ENCODE results near the gene GALNT18. TPM values are rescaled to one million over a fixed set of nuclear protein-coding genes. Genes with fewer than 3 reads are reported as not detected.

The GALNT18 gene
- total and polyA plus RNA-seq, 4 donors = 17.7 to 109 (median 63.7) TPM

DNA sequence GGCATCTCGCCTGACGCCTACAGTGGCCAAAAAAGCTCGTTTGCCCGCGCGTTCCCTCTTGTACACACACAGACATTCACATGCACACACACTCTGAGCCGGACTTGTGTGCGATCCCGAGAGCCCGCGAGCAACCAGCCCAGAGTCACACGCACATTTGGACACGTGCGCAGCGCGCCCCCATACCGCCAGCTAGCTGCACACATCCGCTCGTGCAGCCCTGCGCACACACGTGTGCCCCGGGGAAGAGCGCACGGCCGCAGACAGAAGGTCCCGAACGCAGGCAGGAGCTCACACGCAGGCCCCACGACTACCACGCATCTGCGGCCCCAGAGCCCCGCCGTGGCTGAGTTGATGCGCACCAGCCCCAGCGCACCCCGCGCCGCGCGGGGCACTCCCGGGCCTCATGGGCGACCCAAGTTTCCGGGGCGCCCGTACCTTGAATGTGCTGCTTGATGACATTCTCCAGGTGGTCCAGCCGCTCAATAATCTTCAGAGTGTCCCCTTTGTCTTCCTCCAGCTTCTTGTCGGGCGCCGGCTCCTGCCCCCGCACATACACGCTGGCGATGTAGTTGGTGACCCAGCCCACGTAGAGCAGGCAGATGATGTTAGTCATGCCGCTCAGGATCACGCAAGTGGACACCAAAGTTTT lies 758 bp downstream of the GALNT18 start:
- Histone ChIP-seq H3K27me3 (ENCODE audit: control insufficient read depth in 3 of 3, insufficient read depth in 3 of 3, low read length in 2 of 3) (peaks cover 0 to 10% (median 0%) of the 10 kb centered on the region in 3 donors), H3K27ac (ENCODE audit: low read depth in 1 of 2, low read length in 1 of 2) (peak overlapping the region; percentile 71 to 85), H3K36me3 (ENCODE audit: control insufficient read depth in 4 of 4, insufficient read depth in 4 of 4, low read length in 4 of 4) (no peaks in the 10 kb centered on the region), H3K9ac (ENCODE audit: insufficient read depth in 1 of 2, low read length in 2 of 2) (no peak overlapping the region), H3K4me3 (peak overlapping the region; percentile 80), H3K9me3 (ENCODE audit: control insufficient read depth in 4 of 4, insufficient read depth in 3 of 4, low read length in 3 of 4) (no peaks in the 10 kb centered on the region), H3K4me1 (ENCODE audit: control insufficient read depth in 5 of 5, insufficient read depth in 5 of 5, low read length in 5 of 5) (peaks cover 0 to 23% (median 0%) of the 10 kb centered on the region in 5 donors)
- ATAC-seq (ENCODE audit: insufficient read depth, low FRiP score) (no peak), DNase-seq (peak; percentile 59 to 79 (median 59))
- 1% methylated on average over 55 of the region's 55 CpGs for WGBS, 2 donors
- TF ChIP-seq, protein P1, sequence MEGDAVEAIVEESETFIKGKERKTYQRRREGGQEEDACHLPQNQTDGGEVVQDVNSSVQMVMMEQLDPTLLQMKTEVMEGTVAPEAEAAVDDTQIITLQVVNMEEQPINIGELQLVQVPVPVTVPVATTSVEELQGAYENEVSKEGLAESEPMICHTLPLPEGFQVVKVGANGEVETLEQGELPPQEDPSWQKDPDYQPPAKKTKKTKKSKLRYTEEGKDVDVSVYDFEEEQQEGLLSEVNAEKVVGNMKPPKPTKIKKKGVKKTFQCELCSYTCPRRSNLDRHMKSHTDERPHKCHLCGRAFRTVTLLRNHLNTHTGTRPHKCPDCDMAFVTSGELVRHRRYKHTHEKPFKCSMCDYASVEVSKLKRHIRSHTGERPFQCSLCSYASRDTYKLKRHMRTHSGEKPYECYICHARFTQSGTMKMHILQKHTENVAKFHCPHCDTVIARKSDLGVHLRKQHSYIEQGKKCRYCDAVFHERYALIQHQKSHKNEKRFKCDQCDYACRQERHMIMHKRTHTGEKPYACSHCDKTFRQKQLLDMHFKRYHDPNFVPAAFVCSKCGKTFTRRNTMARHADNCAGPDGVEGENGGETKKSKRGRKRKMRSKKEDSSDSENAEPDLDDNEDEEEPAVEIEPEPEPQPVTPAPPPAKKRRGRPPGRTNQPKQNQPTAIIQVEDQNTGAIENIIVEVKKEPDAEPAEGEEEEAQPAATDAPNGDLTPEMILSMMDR (IDR thresholded peaks at IDR 0.05; ENCODE audit: control extremely low read depth, extremely low read depth) = no peak

DNA sequence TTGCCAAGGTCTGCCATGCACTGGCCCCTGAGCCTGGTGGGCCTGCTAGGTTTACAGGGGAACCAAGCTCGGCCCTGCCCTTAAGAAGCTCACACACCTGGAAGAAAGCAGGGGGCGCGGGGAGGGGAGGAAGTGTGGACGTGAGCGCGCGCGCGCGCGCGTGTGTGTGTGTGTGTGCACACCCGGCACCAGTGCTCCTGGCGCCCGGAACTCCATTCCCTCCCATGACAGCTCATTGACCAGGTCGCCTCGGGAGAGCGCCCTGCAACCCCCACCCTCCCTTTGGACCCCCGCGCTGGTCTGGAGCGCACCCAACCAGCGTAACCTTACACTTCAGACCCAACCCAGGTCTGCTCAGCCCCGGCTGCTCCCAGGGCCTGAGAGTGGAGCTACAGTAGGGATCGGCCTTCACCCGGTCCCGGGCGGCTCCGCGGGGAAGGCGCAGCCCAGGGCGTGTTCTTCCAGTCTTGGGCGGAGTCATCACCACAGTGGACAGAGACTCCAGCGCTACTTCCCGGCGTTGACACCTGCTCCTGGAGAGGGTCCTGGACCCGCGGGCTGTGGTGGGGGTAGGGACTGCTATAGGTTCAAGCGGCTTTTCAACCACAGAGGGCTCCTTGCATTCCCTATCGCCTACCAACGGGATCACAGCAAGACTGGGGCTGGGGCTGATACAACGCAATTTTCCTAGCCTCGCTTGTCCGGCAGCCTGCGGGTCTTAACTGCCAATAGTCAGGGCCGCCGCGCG lies 1.5 kb downstream of the GALNT18 start:
- Histone ChIP-seq H3K9me3 (ENCODE audit: control insufficient read depth in 4 of 4, insufficient read depth in 3 of 4, low read length in 3 of 4) (no peaks in the 10 kb centered on the region), H3K4me3 (peak overlapping the region; percentile 80), H3K27me3 (ENCODE audit: control insufficient read depth in 3 of 3, insufficient read depth in 3 of 3, low read length in 2 of 3) (peaks cover 0 to 10% (median 0%) of the 10 kb centered on the region in 3 donors), H3K27ac (ENCODE audit: low read depth in 1 of 2, low read length in 1 of 2) (peak overlapping the region; percentile 71 to 85), H3K9ac (ENCODE audit: insufficient read depth in 1 of 2, low read length in 2 of 2) (peak overlapping the region in 1 of 2 donors; percentile 13), H3K36me3 (ENCODE audit: control insufficient read depth in 4 of 4, insufficient read depth in 4 of 4, low read length in 4 of 4) (no peaks in the 10 kb centered on the region), H3K4me1 (ENCODE audit: control insufficient read depth in 5 of 5, insufficient read depth in 5 of 5, low read length in 5 of 5) (peaks cover 0 to 23% (median 0%) of the 10 kb centered on the region in 5 donors)
- 8 to 11% methylated on average over 44 to 48 of the region's 48 CpGs for WGBS, 2 donors
- DNase-seq = peak; percentile 42 to 52 (median 51)
- TF ChIP-seq, protein P1 (IDR thresholded peaks at IDR 0.05; ENCODE audit: control extremely low read depth, extremely low read depth) = no peak
- ATAC-seq (ENCODE audit: insufficient read depth, low FRiP score) = peak; percentile 49

DNA sequence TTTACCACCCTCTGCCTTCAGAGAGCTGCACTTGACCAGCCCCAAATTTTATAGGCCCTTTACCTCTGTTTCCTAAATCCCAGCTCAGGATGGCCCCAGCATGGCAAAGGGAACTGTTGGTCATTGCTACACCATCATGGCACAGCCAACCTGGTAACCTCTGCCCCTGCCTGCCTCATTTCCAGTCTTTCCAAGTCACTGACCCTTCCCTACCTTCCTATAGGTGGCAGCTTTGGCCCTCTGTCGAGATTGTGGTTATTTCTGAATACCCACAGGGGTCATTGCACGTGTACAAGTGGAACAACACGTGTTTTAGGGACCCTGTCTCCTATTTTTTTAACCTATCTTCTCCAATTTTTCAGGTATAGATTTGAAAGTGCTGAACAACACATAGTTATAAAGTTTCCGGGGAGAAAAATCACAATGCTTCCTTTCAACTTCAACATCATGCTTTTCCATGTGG lies 2.8 kb downstream of the GALNT18 start:
- peaks cover 0 to 23% (median 5%) of the 10 kb centered on the region in 5 donors for H3K4me1 ChIP-seq (ENCODE audit: control insufficient read depth in 5 of 5, insufficient read depth in 5 of 5, low read length in 5 of 5)
- 32 to 49% methylated on average over 4 of the region's 4 CpGs for WGBS, 2 donors
- ATAC-seq (ENCODE audit: insufficient read depth, low FRiP score) (no peak), DNase-seq (no peak)
- TF ChIP-seq, protein P1 (IDR thresholded peaks at IDR 0.05; ENCODE audit: control extremely low read depth, extremely low read depth) = no peak
- H3K9me3 ChIP-seq (ENCODE audit: control insufficient read depth in 4 of 4, insufficient read depth in 3 of 4, low read length in 3 of 4) = no peaks in the 10 kb centered on the region
- H3K27ac ChIP-seq (ENCODE audit: low read depth in 1 of 2, low read length in 1 of 2) = peak overlapping the region in 1 of 2 donors; percentile 59
- H3K36me3 ChIP-seq (ENCODE audit: control insufficient read depth in 4 of 4, insufficient read depth in 4 of 4, low read length in 4 of 4) = no peaks in the 10 kb centered on the region
- no peak overlapping the region for H3K9ac ChIP-seq (ENCODE audit: insufficient read depth in 1 of 2, low read length in 2 of 2)
- H3K4me3 ChIP-seq = peak overlapping the region; percentile 80
- peaks cover 0 to 10% (median 0%) of the 10 kb centered on the region in 3 donors for H3K27me3 ChIP-seq (ENCODE audit: control insufficient read depth in 3 of 3, insufficient read depth in 3 of 3, low read length in 2 of 3)
